Vagina (tissue), 2 donors: ENCODE data around the gene CSF1R.

Source experiments
- POLR2A ChIP-seq, 2 donors: fragments of 450-650 bp; IDR thresholded peaks; one replicate each; pipeline ENCODE4 v1.6.1; 2017; ENCODE audit warnings: antibody characterized with exemption in 2 of 2, mild to moderate bottlenecking in 2 of 2, moderate library complexity in 2 of 2
- TF ChIP-seq, protein P1 (sequence below), 3 experiments: fragments of 450-650 bp in 2 of 3; fragments of 200-600 bp in 1 of 3; sonication (generic) in 1 of 3; IDR thresholded peaks; one replicate each; pipeline ENCODE4 v1.5.1; 2017 to 2019; ENCODE audit warnings: antibody characterized with exemption in 3 of 3, mild to moderate bottlenecking in 2 of 3, moderate library complexity in 2 of 3

DNA sequence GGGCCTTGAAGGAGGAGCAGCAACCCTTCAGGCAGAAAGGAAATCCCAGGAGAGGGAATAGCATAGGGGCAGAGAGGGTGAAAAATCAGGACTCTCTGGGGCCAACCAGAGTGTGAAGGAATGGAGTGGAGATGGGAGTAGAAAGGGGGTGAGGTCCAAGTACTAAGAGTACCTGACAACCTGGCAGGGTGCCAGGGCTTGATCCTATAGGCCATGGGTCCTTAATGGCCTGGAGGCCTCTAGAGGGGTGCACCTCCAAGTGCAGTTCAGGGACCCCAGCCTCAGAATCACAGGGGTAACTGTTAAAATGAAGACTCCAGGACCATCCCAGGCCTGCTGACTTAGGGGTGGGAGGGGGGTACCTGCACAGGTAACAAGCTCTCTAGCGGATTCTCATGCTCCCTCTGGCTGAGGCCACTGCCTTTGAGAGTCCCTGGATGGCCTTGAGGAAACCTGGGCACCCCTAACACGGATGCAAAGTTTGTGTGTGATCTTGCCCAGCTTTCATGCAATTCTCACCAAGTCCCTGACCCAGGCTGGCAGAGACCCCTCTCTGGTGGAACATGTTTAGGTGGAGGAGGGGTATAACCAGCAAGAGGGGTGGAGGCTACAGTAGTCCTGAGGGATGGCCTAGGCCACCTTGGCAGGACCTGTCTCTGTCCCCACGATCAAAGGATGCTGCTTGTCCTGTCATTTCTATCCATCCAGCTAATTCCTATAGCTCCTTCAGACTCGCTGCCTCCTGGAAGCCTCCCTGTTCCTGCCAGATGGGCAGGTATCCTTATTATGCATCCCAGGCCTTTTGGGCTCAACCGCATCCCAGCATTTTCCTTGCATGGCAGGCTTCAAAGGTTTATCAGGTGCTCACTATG is 17.6 kb upstream of the CSF1R start:
- no peak for TF ChIP-seq POLR2A (IDR thresholded peaks at IDR 0.05)
- TF ChIP-seq, protein P1, sequence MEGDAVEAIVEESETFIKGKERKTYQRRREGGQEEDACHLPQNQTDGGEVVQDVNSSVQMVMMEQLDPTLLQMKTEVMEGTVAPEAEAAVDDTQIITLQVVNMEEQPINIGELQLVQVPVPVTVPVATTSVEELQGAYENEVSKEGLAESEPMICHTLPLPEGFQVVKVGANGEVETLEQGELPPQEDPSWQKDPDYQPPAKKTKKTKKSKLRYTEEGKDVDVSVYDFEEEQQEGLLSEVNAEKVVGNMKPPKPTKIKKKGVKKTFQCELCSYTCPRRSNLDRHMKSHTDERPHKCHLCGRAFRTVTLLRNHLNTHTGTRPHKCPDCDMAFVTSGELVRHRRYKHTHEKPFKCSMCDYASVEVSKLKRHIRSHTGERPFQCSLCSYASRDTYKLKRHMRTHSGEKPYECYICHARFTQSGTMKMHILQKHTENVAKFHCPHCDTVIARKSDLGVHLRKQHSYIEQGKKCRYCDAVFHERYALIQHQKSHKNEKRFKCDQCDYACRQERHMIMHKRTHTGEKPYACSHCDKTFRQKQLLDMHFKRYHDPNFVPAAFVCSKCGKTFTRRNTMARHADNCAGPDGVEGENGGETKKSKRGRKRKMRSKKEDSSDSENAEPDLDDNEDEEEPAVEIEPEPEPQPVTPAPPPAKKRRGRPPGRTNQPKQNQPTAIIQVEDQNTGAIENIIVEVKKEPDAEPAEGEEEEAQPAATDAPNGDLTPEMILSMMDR (IDR thresholded peaks at IDR 0.05) = no peak
